Activated CD4-positive, alpha-beta T cell treated with anti-CD3 and anti-CD28 coated beads, Interleukin-2, amount 50 U/mL, for 4 hours (primary cell): ENCODE results near the gene TNS3.
"Not testable (repeated sequence)": the region's sequence is repeated elsewhere in the genome, so short reads cannot be mapped to it uniquely, and the experiment has no call there.

ENCODE experiments used
- DNase-seq, 2 experiments: peaks; one replicate each; pipeline ENCODE4 v3.0.0-alpha.2; 2020

The TNS3 gene

DNA sequence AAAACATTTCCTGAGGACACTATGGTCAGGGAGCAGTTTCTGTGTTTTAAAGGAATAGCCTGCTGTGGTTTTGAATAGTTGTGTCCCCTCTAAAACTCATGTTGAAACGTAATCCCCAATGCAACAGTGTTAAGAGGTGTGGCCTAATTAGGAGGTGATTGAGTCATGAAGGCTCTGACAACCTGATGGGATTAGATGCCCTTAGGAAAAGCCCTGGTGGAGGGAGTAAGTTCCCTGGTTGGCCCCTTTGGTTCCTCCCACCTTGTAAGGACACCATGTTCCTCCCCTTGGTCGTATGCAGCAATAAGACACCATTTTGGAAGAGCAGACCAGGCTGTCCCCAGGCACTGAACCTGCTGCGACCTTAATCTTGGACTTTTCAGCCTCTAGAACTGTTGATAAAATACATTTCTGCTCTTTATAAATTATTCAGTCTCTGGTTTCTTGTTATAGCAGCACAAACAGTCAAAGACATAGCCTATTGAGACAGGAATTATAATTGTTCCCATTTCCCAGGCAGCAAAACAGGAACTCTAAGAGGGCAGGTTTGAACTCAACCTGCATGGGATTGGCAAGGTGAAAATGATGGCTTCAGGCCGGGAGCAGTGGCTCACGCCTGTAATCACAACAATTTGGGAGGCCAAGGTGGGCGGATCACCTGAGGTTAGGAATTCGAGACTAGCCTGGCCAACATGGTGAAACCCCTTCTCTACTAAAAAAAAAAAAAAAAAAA, 20.5 kb upstream of the TNS3 start:
- no peak for DNase-seq

DNA sequence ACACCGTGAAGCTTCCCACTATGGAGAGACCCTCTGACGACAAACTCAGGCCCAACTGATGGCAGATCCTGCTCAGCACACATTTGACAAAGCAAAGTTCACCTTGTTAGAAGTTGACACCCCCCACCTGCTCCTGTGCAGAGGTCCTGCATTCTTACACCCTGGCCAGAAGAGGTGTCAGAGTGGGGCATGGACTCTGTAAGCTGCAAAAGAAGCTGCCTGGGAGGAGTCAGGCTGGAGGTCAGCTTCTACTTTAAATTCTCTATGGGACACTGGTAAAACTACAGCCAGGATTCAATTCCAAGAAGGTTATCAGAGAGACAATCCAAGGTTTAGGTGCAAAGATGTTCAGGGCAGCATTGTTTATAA, 20.0 kb upstream of the TNS3 start:
- no peak for DNase-seq

DNA sequence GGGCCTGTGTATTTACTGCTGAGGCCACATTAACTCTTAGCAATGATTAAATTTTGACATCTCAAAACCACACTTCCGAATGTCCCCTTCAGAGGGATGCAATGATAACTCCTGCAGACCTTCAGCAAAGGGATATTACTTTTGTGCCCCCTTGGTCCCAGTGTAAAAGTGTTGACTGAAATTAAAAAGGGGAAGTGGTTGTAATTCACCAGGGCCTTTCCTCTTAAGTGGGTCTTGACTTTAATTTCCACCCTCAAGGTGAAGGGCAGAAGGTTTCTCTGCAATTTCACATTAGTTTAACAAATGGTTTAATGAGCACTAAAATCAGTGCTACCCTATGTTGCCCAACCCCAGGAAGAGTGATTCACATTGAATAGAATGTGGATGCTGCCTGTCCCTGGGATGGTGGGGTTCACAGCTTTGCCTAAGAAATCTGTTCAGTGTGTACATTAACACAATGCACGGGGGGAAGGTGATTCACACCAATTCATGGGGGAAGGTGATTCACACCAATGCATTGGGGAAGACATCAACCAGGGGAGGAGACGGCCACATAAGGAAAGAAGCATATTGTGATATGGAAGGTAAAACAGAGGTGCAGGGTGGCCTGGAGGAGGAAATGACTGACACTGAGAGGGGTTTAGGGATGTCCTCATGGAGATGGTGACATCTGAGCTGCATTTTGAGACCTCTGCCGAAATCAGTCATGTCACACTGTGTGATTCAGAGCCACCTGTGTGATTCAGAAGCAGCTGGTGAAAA, 19.4 kb upstream of the TNS3 start:
- no peak for DNase-seq

DNA sequence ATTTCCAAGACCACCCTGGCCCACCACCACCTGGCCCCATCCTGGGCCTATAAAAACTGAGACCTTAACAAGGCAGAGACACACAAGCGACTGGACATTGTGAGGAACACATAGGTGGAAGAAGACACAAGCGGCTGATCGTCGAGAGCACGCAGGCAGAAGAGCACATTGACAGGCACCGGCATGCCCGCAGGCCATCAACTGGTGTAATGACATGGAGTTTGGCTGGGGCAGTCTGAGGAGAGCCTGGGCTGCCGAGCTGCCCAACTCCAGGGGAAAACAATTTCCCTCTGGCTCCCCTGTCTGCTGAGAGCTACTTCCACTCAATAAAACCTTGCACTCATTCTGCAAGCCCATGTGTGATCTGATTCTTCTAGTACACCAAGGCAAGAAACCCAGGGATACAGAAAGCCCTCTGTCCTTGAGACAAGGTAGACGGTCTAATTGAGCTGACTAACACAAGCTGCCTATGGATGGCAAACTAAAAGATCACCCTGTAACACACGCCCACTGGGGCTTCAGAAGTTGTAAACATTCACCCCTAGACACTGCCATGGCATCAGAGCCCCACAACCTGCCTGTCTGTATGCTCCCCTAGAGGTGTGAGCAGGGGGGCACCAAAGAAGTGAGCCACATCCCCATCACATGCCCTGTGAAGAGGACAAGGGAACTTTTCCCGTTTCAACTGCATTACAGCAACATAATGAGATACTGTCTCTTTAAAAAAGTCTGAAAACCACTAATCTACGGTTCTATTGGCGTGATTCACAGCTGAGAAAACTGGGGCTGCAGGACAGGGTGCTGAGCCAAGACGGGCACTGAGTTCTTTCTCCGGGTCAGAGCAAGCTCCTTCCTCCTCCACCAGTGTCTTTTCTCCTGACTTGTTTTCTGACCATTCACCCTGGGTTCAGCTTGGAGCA, 18.5 kb upstream of the TNS3 start:
- no peak for DNase-seq

DNA sequence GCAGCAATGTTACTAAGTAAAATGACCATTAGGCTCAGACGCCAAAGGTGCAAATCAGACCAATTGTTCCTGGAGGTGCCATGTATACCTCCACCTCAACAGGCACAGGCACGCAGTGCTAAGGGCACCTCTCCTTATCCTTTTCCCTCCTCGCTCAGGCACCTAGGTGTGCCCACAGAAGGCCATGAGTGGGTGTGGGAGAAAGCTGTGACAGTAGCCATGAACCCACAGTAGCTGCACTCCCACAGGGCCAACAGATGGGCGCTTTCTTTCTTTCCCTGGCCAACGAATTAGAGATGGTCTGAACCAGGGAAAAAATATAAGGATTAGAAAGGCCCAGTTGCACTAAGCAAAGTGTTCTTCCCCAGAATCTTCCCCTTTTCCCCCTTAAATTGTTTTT, 15.5 kb upstream of the TNS3 start:
- DNase-seq, result no peak

DNA sequence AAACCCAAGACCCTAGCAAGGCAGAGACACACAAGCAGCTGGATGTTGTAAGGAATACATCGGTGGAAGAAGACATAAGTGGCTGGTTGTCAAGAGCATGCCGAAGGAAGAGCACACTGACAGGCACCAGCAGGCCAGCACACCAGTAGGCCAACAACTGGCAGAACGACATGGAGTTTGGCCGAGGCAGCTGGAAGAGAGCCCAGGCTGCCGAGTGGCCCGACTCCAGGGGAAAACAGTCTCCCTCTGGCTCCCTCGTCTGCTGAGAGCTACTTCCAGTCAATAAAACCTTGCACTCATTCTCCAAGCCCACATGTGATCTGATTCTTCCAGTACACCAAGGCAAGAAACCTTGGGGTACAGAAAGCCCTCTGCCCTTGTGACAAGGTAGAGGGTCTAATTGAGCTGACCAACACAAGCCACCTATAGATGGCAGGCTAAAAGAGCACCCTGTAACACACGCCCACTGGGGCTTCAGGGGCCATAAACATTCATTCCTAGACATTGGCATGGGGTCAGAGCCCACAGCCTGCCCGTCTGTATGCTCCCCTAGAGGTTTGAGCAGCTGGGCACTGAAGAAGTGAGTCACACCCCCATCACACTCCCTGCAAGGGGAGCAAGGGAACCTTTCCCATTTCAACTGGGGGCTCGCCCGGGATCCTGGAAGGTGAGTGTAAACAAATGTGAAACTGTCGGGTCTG, 14.7 kb upstream of the TNS3 start:
- no peak for DNase-seq

DNA sequence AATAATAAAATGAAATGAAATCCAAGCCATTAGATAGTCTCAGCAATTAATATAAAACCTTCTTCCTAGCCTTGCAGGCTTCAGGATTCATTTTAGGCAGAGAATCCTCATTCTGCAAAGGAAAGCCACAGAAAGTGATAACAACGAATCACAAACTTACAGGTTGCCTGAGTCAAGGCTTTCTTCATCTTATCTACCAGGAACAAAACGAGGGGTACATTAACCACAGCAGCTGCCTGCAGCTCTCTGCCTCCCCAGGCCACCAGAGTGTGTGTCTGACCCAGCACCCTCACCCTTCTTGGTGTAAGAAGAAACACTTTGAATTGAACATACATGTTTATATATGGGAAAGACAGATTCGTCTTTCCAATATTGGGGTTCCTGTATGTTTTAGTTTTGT, 12.5 kb upstream of the TNS3 start:
- no peak for DNase-seq

DNA sequence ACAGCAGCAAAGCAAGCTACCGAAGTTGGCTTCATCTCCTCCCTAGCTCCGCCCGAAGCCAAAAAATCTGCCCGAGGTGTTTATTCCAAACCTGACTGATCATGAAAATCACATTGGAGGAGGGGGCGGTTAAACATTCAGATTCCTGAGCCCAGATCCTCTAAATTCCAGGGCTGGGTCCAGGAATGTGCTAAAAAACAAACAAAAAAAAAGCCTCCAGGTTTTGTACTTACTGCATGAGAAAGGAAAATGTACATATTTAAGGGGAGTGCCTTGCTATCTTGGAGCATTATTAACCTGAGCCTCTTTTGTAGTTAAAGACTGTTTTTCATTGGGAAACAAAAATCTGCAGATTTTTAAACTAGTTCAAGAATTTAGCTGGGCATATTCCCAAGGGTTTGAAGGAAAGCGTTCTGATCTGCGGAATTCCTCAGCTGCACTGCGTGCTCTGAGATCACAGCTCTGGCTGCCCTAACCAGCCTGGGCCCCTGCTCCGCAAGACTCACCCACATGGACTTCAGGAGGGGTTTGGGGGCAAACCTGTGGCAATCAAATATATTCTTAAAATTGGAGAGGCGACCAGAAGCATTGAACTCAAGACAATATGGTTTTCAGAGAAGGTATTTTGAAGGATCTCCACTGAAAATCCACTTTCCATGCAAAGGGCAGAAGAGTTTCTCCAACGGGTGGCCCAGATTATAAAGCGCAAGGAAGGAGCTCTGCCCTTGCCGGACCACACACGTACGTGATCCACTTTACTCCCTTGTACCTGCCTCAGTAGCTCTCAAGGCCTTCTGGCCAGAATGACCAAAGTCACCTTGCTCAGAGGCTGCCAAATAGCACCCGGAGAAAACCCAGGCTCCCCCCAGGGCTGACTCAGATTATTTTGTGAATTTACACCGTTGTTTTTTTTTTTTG, 10.0 kb upstream of the TNS3 start:
- no peak for DNase-seq

DNA sequence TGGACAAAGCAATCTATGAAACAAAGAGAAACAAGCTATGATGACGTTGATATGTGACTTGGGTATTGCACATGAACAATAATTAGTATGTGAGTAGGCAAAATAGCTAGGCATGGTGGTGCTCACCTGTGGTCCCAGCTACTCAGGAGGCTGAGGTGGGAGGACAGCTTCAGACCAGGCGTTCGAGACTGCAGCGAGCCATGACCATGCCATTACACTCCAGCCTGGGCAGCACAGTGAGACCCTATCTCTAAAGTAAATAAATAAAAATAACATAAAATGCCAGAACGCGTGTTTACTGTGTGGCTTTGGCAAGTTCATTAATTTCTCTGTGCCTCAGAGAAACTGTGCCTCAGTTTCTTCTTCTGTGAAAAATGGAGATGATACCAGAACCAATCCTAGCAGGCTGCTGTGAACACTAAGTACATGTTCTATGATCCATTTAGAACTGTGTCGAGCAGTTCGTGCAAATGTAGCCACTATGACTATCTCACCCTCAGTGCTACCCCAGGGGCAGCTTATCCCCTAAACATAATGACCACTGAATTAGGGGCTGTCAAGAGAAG, 9.3 kb upstream of the TNS3 start:
- no peak for DNase-seq

DNA sequence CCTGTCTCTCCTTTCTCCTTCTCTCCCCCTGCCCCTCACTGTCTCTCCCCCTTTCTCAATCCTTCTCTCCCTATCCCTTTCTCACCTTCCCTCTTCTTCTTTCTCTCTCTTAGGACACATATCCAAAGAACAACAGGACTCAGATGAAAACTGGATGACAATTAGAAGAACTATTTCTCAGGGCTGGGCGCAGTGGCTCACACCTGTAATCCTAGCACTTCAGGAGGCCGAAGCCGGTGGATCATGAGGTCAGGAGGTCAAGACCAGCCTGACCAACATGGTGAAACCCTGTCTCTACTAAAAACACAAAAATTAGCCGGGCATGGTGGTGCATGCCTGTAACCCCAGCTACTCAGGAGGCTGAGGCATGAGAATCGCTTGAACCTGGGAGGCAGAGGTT, 8.3 kb upstream of the TNS3 start:
- not testable (repeated sequence) for DNase-seq

DNA sequence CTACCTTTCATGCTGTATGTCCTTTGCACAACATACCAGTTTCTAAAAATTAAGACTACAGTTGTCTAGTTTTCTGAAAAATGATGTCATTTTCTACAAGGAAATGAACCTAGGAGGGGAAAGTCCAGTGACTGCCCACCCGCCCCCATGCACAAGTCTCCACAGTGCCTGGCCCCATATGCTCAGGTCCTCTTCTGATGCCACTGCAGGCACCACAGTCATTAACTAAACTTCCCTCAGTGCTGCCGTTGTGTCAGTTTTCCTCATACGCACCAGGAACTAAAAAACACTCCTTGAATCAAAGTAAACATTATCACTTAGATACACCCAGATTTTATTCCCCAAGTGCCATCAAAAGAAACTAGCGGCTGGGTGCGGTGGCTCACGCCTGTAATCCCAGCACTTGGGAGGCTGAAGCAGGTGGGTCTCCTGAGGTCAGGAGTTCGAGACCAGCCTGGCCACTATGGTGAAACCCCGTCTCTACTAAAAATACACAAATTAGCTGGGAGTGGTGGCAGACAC, 6.9 kb upstream of the TNS3 start:
- no peak for DNase-seq

DNA sequence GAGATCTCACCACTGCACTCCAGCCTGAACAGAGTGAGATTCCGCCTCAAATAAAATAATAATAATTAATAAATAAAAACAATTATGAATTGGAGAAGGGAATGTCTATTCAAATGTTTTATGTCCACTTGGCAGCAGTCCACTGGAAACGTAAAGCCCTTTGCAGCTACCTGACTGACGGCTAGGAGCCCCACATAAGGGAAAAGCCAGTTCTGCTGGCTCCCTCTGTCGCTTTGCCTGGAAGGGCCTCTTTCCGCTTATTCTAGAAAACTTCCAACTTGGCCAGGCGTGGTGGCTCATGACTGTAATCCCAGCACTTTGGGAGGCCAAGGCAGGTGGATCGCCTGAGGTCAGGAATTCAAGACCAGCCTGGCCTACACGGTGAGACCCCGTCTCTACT, 6.1 kb upstream of the TNS3 start:
- no peak for DNase-seq

DNA sequence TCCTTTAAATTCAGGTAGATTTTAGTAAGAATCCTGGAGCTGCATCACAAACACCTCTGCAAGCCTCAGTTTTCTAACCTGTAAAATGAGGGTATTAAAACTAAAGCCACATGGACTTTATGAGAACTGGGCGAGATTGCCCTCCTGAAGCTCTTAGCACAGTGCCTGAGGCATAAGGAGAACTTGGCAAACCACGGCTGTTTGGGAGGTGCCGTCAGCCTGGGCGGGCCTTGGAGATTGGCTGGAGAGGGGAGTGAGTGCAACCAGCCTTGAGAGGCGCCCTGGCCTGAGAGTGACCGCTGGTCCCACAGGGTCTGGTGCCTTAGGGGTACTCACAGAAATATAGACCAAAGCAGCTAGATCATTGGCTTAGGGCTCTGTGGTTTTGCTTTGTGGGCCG, 5.4 kb upstream of the TNS3 start:
- no peak for DNase-seq

DNA sequence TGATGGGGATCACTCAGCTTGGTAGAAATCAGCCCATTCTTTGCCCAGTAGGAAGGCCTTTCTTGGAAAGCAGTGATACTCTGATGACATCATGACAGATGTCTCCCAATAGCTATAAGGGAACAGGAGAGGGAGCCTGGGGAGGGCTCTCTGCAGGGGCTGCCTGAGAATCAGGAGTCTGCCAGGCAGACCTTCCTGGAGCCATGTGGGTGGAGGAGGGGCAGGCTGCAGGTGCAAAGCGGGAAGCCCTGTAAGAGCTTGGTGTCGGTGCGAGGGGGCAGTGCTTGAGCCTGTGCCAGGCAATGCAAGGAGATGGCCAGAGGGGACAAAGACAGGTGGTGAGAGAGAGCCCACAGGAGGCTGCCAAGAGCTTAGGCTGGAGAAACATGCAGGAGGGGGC, 5.0 kb upstream of the TNS3 start:
- DNase-seq, result no peak

DNA sequence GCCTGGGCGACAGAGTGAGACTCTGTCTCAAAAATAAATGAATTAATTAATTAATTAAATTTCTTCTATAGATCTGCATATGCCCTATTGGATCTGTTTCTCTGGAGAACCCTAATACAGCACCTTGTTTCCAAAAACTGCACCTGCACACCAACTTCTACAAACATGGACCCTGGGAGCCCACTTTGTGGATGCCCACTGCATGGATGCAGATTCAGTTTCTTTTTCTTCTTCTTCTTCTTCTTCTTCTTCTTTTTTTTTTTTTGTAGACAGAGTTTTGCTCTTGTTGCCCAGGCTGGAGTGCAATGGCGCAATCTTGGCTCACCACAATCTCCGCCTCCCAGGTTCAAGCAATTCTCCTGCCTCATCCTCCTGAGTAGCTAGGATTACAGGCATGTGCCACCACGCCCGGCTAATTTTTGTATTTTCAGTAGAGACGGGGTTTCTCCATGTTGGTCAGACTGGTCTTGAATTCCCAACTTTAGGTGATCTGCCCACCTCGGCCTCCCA, 4.3 kb upstream of the TNS3 start:
- DNase-seq, result not testable (repeated sequence)

DNA sequence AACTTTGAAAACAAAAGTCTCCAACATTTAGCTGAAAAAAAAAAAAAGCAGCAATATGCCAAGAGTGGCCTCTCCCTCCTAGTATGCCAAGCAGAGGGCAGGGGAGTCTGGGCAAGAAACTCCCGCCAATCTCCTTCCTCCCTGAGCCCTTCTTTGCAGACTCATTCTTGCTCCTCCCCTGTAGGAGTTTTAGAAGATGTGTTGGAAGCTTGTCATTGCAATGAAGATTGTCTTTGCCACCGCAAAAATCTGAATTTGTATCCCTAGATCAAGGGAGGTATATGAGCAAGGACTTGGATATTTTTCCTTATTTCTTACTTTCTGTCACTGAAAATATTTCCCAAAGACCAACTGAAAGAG, 2.6 kb upstream of the TNS3 start:
- no peak for DNase-seq

DNA sequence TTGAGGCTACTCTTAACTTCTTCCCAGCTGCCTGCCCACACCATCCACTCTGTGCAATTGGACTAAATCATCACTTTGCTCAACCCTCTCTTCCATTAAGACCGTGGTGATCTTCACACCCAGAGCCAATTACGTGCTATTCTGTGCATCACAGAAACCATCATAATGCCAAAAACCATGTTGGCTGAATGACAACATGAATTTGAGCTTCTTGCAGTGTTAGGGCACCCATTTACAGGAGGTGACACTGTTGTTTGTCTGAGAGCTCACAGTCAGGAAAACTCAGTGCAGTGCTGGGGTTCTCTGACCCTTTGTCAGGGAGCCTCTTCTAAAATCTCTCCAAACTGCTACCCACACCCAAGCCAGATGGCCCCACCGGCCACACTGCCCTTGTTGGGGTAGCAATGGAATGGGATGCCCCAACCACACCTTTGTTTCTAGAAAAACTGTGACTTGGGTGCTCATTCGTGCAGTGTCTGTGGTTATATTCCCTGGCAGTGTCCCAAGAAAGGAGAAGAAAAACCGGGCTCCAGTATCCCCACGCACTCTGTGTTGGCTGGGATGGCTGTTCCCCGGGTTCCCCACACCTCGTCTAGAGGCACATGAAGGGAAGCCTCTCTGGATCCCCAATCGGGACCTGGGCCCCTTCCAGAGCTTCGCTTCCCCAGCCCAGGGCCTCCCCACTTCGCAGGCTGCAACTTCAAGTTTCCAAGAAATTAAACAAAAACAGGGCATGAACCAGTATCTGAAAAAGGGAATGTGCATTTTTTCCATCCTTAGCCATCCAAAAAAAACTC, 2.0 kb upstream of the TNS3 start:
- no peak for DNase-seq

DNA sequence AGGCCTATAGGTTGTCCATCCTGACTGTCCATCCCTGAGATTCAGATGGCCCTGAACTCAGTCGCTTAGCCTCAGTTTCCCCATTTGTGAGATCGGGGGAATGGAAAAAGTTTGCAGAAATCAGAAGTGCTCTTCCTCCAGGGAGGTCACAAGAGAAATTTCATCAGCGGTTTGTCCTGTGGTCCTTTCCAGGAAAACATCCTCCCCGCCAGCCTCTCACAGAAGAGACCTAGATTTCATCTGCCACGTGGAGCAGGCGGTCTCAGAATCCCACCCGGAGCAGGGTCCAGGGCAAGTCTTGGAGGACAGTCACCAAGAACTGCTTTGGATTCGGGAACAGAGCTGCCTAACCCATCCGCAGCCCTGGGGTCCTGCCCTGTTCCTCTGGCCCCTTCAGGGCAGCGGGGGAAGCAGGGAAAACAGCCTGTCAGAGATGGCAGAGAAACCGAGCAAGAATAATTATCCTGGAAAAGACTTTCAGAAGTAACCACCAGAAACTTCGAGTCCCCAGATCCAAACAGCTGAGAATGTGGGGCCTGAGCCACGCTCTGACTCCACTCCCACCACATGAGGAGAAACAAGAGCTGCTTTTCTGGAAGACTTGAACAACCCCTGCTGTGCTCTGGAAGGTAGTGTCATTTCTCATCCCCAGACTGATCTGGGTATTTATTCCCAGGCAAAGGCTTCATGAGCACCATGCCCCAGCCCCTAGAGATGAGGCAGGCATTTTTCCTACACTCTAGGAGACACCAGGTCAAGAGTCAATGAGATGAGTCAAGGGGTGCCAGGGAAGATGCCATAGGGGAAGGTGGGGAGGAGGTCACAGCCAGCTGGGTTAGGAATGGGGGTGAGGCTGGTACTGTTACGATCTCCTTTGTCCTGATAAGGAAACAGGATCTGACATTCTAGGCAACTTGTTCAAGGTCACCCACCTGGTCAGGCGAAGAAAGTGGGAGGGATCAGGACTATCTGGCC, 1.1 kb upstream of the TNS3 start:
- no peak for DNase-seq

DNA sequence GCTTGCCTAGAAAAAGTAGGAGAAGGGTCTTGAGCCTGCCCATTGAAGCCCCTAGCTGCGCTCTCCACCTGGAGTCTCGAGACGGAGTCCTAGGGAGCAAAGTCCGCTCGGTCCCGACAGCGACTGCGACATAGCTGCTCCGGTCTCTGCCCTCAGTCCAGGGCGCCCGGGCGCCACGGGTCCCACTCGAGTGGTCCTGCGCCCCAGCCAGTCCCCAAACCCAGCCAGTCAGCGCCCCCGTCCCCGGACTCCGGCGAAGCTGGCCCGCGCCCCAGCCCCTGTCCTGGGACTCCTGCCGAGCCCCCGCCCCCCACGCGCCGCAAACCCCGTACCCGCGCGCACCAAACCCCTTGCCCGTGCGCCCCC, 490 bp downstream of the TNS3 start:
- no peak for DNase-seq
